Heart left ventricle (tissue), 16 donors: ENCODE measurements around the gene PUDP. TPM values are rescaled to one million over a fixed set of nuclear protein-coding genes. Genes with fewer than 3 reads are reported as not detected.
A peak's percentile ranks its signal among the peaks of the same experiment; 100 is the strongest.
"Not testable (repeated sequence)": the region's sequence is repeated elsewhere in the genome, so short reads cannot be mapped to it uniquely, and the experiment has no call there.

ENCODE experiments used
- ATAC-seq, 4 donors: fragments of 200-7000 bp; cut with Tn5 transposase; one replicate each; pipeline ENCODE4 v1.9.1; 2020 to 2022; ENCODE audit warnings: moderate library complexity in 4 of 4, mild to moderate bottlenecking in 3 of 4, moderate number of reproducible peaks in 1 of 4
- DNase-seq, 5 donors: peaks; one replicate each; pipeline ENCODE4 v3.0.0-alpha.2; 2020
- H3K27ac ChIP-seq, 12 donors: fragments of 200-600 bp; sonication (generic) in 4 of 12; one replicate each; pipeline versions ENCODE4 v1.5.0 to v1.8.0; 2016 to 2022; ENCODE audit warnings: mild to moderate bottlenecking in 2 of 12
- H3K27me3 ChIP-seq, 9 donors: fragments of 200-600 bp; sonication (generic) in 2 of 9; one replicate each; pipeline versions ENCODE4 v1.5.1 to v1.8.0; 2016 to 2022; ENCODE audit warnings: mild to moderate bottlenecking in 3 of 9
- H3K36me3 ChIP-seq, 9 donors: fragments of 200-600 bp; sonication (generic) in 2 of 9; one replicate each; pipeline versions ENCODE4 v1.5.0 to v1.8.0; 2018 to 2022; ENCODE audit warnings: mild to moderate bottlenecking in 2 of 9
- H3K4me1 ChIP-seq, 12 donors: fragments of 200-600 bp; sonication (generic) in 4 of 12; one replicate each; pipeline versions ENCODE4 v1.5.0 to v1.8.0; 2016 to 2022; ENCODE audit warnings: mild to moderate bottlenecking in 3 of 12
- H3K4me3 ChIP-seq, 12 donors: fragments of 200-600 bp; sonication (generic) in 4 of 12; one replicate each; pipeline versions ENCODE4 v1.5.0 to v1.8.0; 2017 to 2022; ENCODE audit warnings: mild to moderate bottlenecking in 9 of 12, moderate library complexity in 4 of 12
- H3K9me3 ChIP-seq, 12 donors: fragments of 200-600 bp; sonication (generic) in 4 of 12; one replicate each; pipeline versions ENCODE4 v1.5.0 to v1.8.0; 2016 to 2022; ENCODE audit warnings: mild to moderate bottlenecking in 1 of 12
- POLR2A ChIP-seq, 2 donors: fragments of 450-650 bp; IDR thresholded peaks; one replicate each; pipeline ENCODE4 v1.6.1; 2017; ENCODE audit warnings: antibody characterized with exemption in 2 of 2, mild to moderate bottlenecking in 2 of 2, moderate library complexity in 2 of 2
- WGBS, 4 donors: extraction: QIAGEN DNeasy Blood & Tissue Kit in 2 of 4; methylation state at CpG; one replicate each; pipeline versions ENCODE4 v1.1.5 to v1.1.7; 2013 to 2018; 5-methylcytosine and 5-hydroxymethylcytosine counted together
- intact Hi-C, 10 donors: fragments of 100-400 bp; cut with DNase I; formaldehyde crosslinking; loops; one replicate each; pipeline versions ENCODE4 v1.11.1 to v1.14.2; 2022
- polyA plus RNA-seq, 2 donors: library from polyadenylated mRNA; stranded (reverse); fragments of 200-250 nt; gene quantifications; one replicate each; pipeline ENCODE4 v1.2.3, GENCODE V29; 2013
- total RNA-seq, 9 donors: library from RNA; depleted of rRNA in 2 of 9; stranded (reverse); fragments of >200 nt in 2 of 9; fragmentation: NEBNext Ultra II Directional in 3 of 9; extraction: Animal tissue kit (Norgen Biotek cat#: 25700) in 3 of 9; gene quantifications; one replicate each; pipeline versions ENCODE4 v1.1.0 to v1.2.4, GENCODE V29; 2016 to 2023
- TF ChIP-seq, protein P1 (sequence below), 12 donors: fragments of 200-600 bp; sonication (generic) in 4 of 12; IDR thresholded peaks; one replicate each; pipeline versions ENCODE4 v1.5.0 to v1.8.0; 2018 to 2022; ENCODE audit warnings: antibody characterized with exemption in 12 of 12, mild to moderate bottlenecking in 5 of 12
- donor health status: ischemic (EF 13 %, LVEDD 7.1; RV severe dilation, severe dysfunction).
- donor health status: healthy with polysubstance abuse.
- donor health status: DM: no; HTN: yes; CAD: no.
- donor health status: DM: no; HTN: no; CAD: no.
- donor health status: ischemic (EF 25% LVEDD 6.9; RV normal size, moderate dysfunction).
- donor health status: ischemic (EF 25% LVEDD 5.7; RV mildly dilated, moderate dysfunction).
- donor health status: healthy.
- donor health status: DM: yes; HTN: yes; CAD: no.
- donor health status: ischemic (EF 35%, LVEDD 5.7; RV mildly dilated, moderate dysfunction).
- donor health status: nonischemic (EF 11% LVEDD 7.7; RV severe dilation, severe dysfunction).
- donor health status: DM: yes; HTN: yes; CAD: no.
- donor health status: PGD.
- donor health status: ischemic (EF 29% LVEDD 5.4; RV normal size, mild dysfunction).
- donor health status: nonischemic (EF 23%, LVEDD 6.1; RV moderate dilation, normal function).

PUDP gene
- total and polyA plus RNA-seq, 11 donors: 11.2 to 36.4 (median 25.0) TPM

GRCh38 chrX:7045238-7045955 is 102.6 kb downstream of the PUDP start:
- no peak for ATAC-seq
- H3K4me3 ChIP-seq: no peak overlapping the region
- 63 to 92% (median 82%) methylated on average over 4 of the region's 4 CpGs for WGBS, 4 donors
- H3K27me3 ChIP-seq: no peaks in the 10 kb centered on the region
- no peak for TF ChIP-seq POLR2A (IDR thresholded peaks at IDR 0.05)
- TF ChIP-seq, protein P1, sequence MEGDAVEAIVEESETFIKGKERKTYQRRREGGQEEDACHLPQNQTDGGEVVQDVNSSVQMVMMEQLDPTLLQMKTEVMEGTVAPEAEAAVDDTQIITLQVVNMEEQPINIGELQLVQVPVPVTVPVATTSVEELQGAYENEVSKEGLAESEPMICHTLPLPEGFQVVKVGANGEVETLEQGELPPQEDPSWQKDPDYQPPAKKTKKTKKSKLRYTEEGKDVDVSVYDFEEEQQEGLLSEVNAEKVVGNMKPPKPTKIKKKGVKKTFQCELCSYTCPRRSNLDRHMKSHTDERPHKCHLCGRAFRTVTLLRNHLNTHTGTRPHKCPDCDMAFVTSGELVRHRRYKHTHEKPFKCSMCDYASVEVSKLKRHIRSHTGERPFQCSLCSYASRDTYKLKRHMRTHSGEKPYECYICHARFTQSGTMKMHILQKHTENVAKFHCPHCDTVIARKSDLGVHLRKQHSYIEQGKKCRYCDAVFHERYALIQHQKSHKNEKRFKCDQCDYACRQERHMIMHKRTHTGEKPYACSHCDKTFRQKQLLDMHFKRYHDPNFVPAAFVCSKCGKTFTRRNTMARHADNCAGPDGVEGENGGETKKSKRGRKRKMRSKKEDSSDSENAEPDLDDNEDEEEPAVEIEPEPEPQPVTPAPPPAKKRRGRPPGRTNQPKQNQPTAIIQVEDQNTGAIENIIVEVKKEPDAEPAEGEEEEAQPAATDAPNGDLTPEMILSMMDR (IDR thresholded peaks at IDR 0.05): no peak
- H3K4me1 ChIP-seq: no peaks in the 10 kb centered on the region
- intact Hi-C loops: no loop called here
- H3K27ac ChIP-seq: no peak overlapping the region
- peaks cover 0 to 13% (median 6%) of the 10 kb centered on the region in 9 donors for H3K36me3 ChIP-seq
- H3K9me3 ChIP-seq: no peaks in the 10 kb centered on the region
- no peak for DNase-seq

DNA sequence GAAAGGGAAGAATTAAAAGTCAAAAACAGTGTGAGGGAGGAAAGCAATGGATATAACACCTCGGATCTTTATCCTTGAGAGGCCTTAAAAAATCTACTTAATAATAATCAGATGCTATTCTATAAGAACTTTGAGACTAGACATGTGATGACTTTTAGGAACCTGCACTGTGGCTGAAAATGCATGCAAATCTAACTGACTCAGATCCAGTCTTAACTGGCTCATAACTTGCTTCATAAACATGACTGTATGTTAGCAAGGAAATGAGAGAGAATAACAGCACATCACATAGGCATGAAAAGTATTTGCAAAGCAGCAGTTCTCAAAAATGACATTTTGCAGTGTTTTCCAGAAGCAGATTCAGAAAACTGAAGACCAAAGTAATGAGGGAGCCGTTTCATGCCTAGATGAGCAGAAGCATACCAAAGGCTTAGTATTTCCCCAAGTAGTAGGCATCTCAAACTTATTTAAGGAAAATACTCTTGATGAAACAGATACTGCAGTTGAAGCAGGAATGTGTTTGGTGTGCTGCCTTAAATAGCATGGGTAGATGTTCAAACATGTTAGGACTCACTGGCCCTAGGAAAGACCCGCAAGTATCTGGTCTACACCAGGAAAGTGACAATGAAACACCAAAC is 104.0 kb downstream of the PUDP start:
- WGBS, 4 donors: 85 to 91% (median 86%) methylated on average over 3 of the region's 3 CpGs

DNA sequence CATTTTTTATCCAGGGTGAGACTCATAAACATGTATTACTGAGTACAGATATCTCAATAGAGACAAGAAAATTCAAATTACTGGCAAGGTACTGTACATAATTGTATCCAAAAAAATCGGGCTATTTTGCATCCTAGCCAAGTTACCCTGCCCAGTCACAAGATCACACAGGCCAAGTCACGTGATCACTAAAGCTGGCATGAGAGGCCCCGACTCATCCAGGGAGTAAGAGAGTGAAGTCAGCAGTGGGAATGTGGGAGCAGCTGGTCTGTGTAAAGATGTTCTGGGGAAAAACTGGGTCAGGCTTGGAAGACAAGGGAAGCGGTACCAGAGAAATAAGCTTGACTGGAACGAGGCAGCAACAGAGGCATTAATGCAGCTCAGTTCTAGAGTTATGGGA is 119.7 kb downstream of the PUDP start:
- Histone ChIP-seq H3K36me3 (no peaks in the 10 kb centered on the region), H3K9me3 (no peaks in the 10 kb centered on the region), H3K27me3 (no peaks in the 10 kb centered on the region), H3K4me3 (no peak overlapping the region), H3K27ac (no peak overlapping the region), H3K4me1 (no peaks in the 10 kb centered on the region)
- ATAC-seq: no peak
- DNase-seq: peak in 1 of 5 donors; percentile 28
- TF ChIP-seq, protein P1 (IDR thresholded peaks at IDR 0.05): no peak
- TF ChIP-seq POLR2A (IDR thresholded peaks at IDR 0.05): no peak
- WGBS, 4 donors: 63 to 77% (median 65%) methylated on average over 5 of the region's 5 CpGs
- intact Hi-C loops: no loop called here

More for the DNA sequence above, 104.0 kb downstream of the PUDP start:
- H3K36me3 ChIP-seq, H3K4me1 ChIP-seq, H3K27me3 ChIP-seq, H3K27ac ChIP-seq, intact Hi-C loops, DNase-seq, ATAC-seq, H3K4me3 ChIP-seq, H3K9me3 ChIP-seq: not testable (repeated sequence)

GRCh38 chrX:7027071-7027470 is 120.9 kb downstream of the PUDP start:
- intact Hi-C loops: no loop called here

GRCh38 chrX:7026365-7026764 is 121.6 kb downstream of the PUDP start:
- intact Hi-C loops, ATAC-seq: not testable (repeated sequence)
- 87 to 95% (median 92%) methylated on average over 4 to 5 of the region's 5 CpGs for WGBS, 4 donors

More at GRCh38 chrX:7027071-7027470, 120.9 kb downstream of the PUDP start:
- TF ChIP-seq, protein P1 (IDR thresholded peaks at IDR 0.05): no peak
- TF ChIP-seq POLR2A (IDR thresholded peaks at IDR 0.05): no peak
- H3K27ac ChIP-seq: no peak overlapping the region
- ATAC-seq: no peak
- H3K27me3 ChIP-seq: no peaks in the 10 kb centered on the region
- no peak overlapping the region for H3K4me3 ChIP-seq
- no peaks in the 10 kb centered on the region for H3K9me3 ChIP-seq
- DNase-seq: no peak
- H3K36me3 ChIP-seq: no peaks in the 10 kb centered on the region
- 76 to 85% (median 82%) methylated on average over 8 of the region's 8 CpGs for WGBS, 4 donors
- H3K4me1 ChIP-seq: no peaks in the 10 kb centered on the region

More at GRCh38 chrX:7026365-7026764, 121.6 kb downstream of the PUDP start:
- not testable (repeated sequence) for H3K36me3 ChIP-seq, H3K4me3 ChIP-seq, DNase-seq, H3K27me3 ChIP-seq, H3K4me1 ChIP-seq, H3K27ac ChIP-seq, H3K9me3 ChIP-seq
